GM19043 (cell line): ENCODE data around the gene DOCK4.
A peak's percentile ranks its signal among the peaks of the same experiment; 100 is the strongest.

Source experiments
- ATAC-seq: cut with Tn5 transposase; IDR thresholded peaks from one replicate; pipeline ENCODE4 v1.9.1; 2021; ENCODE audit warnings: low read depth; ENCODE audit not compliant: unreplicated experiment

Gene DOCK4

GRCh38 chr7:112215787-112216186 is 9.6 kb upstream of the DOCK4 start:
- ATAC-seq = no peak

- ATAC-seq = no peak
Measured at GRCh38 chr7:112214883-112215282, 8.7 kb upstream of the DOCK4 start.

- no peak for ATAC-seq
Measured at GRCh38 chr7:112214268-112214667, 8.1 kb upstream of the DOCK4 start.

GRCh38 chr7:112213735-112214134 is 7.5 kb upstream of the DOCK4 start:
- ATAC-seq = no peak

GRCh38 chr7:112212571-112212970 is 6.4 kb upstream of the DOCK4 start:
- no peak for ATAC-seq

GRCh38 chr7:112211348-112211907 is 5.2 kb upstream of the DOCK4 start:
- no peak for ATAC-seq

GRCh38 chr7:112207765-112208164 is 1.6 kb upstream of the DOCK4 start:
- ATAC-seq = no peak

GRCh38 chr7:112206991-112207592 is 893 bp upstream of the DOCK4 start:
- ATAC-seq = no peak

- ATAC-seq = peak; percentile 3
Measured at GRCh38 chr7:112205343-112206237, 609 bp downstream of the DOCK4 start.

- ATAC-seq = no peak
Measured at GRCh38 chr7:112204499-112205342, 1.5 kb downstream of the DOCK4 start.

- ATAC-seq = no peak
Measured at GRCh38 chr7:112203365-112203739, 2.8 kb downstream of the DOCK4 start.

- ATAC-seq = no peak
Measured at GRCh38 chr7:112202816-112203215, 3.4 kb downstream of the DOCK4 start.

- no peak for ATAC-seq
Measured at GRCh38 chr7:112201839-112202238, 4.4 kb downstream of the DOCK4 start.

- no peak for ATAC-seq
Measured at GRCh38 chr7:112201411-112201810, 4.8 kb downstream of the DOCK4 start.

GRCh38 chr7:112199672-112200071 is 6.5 kb downstream of the DOCK4 start:
- ATAC-seq = no peak

GRCh38 chr7:112199035-112199655 is 7.1 kb downstream of the DOCK4 start:
- ATAC-seq = no peak

- no peak for ATAC-seq
Measured at GRCh38 chr7:112197322-112197721, 8.9 kb downstream of the DOCK4 start.

GRCh38 chr7:112195717-112196116 is 10.5 kb downstream of the DOCK4 start:
- ATAC-seq = no peak

GRCh38 chr7:112193915-112194502 is 12.2 kb downstream of the DOCK4 start:
- no peak for ATAC-seq
